Peyer's patch (tissue), 4 donors: ENCODE data around the gene ZMIZ1.

ENCODE experiments used
- POLR2A ChIP-seq, 2 donors: fragments of 450-650 bp; IDR thresholded peaks; one replicate each; pipeline ENCODE4 v1.5.1; 2017; ENCODE audit warnings: antibody characterized with exemption in 2 of 2, mild to moderate bottlenecking in 2 of 2, moderate library complexity in 2 of 2
- TF ChIP-seq, protein P1 (sequence below), 6 experiments: fragments of 450-650 bp in 4 of 6; fragments of 200-600 bp in 2 of 6; sonication (generic) in 1 of 6; IDR thresholded peaks; one replicate each; pipeline ENCODE4 v1.5.1; 2017 to 2019; ENCODE audit warnings: antibody characterized with exemption in 6 of 6, mild to moderate bottlenecking in 3 of 6, moderate library complexity in 1 of 6

DNA sequence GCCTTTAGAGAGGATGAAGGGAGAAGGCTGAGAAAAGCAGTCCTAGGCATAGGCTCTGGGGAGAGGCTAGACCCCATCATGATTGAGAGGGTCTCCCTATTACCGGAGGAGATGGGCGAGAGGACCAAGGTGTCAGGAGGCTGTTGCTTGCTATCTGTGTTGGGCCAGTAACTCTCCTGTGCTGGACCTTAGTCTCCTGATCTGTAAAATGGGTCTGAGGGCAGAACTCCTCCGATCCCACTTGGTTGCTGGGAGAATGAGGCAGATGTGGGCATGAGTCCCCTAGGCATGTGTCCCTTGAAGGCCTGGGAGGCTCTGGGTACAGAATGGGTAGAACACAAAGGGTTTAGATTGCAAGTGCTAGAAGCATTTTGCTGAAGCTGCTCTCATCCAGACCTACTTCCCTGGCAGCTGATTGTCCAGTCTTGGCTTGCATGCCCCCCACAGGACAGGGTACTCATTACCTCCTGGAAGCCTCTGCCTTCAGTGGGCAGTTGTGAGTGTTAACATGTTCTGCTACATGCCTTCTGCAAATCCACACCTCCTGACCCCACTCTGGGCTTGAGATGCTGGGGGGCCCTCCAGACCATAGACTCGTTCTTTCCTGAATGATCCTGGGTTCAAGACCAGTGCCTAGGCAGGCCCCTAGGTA lies 4.4 kb downstream of the ZMIZ1 start:
- TF ChIP-seq POLR2A (IDR thresholded peaks at IDR 0.05), result no peak
- TF ChIP-seq, protein P1, sequence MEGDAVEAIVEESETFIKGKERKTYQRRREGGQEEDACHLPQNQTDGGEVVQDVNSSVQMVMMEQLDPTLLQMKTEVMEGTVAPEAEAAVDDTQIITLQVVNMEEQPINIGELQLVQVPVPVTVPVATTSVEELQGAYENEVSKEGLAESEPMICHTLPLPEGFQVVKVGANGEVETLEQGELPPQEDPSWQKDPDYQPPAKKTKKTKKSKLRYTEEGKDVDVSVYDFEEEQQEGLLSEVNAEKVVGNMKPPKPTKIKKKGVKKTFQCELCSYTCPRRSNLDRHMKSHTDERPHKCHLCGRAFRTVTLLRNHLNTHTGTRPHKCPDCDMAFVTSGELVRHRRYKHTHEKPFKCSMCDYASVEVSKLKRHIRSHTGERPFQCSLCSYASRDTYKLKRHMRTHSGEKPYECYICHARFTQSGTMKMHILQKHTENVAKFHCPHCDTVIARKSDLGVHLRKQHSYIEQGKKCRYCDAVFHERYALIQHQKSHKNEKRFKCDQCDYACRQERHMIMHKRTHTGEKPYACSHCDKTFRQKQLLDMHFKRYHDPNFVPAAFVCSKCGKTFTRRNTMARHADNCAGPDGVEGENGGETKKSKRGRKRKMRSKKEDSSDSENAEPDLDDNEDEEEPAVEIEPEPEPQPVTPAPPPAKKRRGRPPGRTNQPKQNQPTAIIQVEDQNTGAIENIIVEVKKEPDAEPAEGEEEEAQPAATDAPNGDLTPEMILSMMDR (IDR thresholded peaks at IDR 0.05), result no peak
